ENCODE data around the gene MKLN1. TPM values are rescaled to one million over a fixed set of nuclear protein-coding genes. Genes with fewer than 3 reads are reported as not detected.

Gene MKLN1
- total RNA-seq, 1 donor, result 78.5 TPM

Other genes with a start within 250 kb of the MKLN1 start
- gene PODXL, start 228.8 kb downstream of the MKLN1 start, total RNA-seq, result 0.21 TPM

Data from mononuclear cell (primary cell).